ENCODE results near the gene KLHL29. TPM values are rescaled to one million over a fixed set of nuclear protein-coding genes. Genes with fewer than 3 reads are reported as not detected.

Gene KLHL29
- total RNA-seq, 1 experiment from 2014 or later: 4.3 TPM

DNA sequence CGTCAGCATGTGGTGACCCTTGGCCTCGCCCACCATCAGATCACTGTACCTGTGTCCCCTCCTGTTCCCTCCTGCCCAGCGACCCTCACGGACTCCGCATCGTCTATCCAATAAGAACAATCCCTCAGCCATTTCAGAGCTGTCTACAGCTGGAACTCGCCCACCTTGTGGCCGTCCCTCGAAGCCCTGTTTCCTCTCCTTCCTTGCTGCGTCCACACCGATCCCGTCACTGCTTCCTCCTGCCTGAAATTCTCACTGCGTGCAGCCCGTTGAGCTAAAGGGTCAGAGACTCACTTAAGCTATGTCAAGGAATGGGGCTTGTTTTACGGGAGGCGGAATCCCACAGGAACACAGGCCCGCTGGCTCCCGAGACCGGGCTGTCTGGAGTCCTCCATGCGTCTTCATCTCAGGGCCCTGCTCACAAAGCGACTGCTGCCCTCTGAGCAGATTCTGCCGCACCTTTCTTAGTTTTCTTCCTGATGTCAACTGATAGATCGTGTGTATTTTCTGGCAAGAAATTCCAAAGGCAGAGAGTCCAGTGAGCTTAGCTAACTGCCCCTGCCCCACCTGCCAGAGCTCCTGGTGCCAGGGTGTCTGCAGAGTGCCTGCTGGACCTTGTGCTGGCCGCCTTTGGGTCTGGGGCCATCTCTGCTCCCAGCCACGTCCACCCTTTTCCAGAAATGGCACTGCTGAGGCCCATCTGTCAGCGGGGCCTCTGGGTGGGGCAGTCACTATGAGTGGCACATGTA is 35.3 kb downstream of the KLHL29 start:
- DNase-seq (ENCODE audit: extremely low read depth, low read depth): no peak

DNA sequence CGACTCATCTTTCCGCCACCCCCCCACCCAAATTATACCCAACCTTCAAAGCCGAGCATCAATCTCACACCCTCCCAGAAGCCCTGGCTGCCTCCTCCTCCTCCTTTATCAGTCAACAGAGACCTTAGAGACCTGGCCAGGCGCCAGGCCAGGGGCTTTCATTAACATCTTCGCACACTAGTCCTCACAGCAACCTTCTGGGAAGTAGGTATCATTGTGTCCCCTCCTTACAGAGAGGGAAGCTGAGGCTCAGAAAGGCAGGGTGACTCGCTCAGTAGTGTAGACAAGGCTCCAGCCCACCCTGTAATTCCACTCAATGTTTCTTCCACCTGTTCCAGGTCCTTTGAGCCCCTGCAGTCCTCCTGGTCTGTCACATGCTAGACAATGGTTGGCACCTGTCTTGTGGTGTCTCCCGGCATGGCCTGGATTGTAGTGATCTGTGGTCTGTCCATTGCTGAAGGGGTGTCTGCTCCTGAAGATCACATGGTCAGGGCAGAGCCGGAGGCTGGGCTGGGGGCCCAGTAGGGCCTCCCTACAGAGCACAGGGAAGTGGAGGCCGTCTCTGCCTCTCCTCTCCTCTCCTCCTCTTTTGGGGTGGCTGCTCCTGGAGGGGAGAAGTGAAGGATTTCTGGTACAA is 36.0 kb downstream of the KLHL29 start:
- DNase-seq (ENCODE audit: extremely low read depth, low read depth): no peak

GRCh38 chr2:23422089-23423061 is 37.4 kb downstream of the KLHL29 start:
- DNase-seq (ENCODE audit: extremely low read depth, low read depth): no peak

DNA sequence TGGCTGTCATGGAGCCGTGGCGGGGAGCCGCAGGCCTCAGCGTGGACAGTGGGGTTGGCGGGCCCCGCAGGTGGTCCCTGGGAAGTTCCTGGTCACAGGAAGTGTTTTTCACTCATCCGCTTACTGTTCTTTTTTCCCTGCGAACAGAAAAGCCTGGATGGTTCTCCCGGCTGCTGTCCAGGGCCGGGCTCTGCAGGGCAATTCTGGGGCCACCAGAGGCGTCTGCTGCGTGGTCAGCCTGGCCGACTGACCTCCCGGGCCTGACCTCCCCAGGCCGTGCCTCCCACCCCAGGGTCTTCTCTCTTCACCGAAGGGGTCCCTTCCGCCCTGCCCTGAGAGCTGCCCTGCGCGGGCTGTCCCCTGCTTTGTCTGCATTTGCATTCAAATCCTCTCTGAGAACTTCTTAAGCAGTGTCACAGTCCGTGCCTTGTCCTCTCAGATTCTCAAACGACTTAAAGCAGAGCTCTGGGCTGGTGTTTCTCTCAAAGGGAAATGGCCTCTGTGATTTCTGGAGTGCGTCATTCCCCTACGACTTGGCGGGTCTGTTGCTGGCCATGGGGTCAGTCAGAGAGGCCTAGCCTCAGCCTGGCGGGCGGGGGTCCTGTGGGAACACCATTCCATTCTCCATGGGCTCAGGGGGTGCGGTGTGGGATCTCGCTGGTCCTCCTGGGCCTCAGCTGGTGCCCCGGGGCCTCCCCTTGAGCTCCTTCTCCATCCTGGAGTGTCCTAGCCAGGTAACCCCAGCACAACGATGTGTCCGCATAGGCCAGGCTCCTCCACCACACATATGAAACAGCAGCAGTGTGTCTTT is 38.3 kb downstream of the KLHL29 start:
- DNase-seq (ENCODE audit: extremely low read depth, low read depth): no peak

DNA sequence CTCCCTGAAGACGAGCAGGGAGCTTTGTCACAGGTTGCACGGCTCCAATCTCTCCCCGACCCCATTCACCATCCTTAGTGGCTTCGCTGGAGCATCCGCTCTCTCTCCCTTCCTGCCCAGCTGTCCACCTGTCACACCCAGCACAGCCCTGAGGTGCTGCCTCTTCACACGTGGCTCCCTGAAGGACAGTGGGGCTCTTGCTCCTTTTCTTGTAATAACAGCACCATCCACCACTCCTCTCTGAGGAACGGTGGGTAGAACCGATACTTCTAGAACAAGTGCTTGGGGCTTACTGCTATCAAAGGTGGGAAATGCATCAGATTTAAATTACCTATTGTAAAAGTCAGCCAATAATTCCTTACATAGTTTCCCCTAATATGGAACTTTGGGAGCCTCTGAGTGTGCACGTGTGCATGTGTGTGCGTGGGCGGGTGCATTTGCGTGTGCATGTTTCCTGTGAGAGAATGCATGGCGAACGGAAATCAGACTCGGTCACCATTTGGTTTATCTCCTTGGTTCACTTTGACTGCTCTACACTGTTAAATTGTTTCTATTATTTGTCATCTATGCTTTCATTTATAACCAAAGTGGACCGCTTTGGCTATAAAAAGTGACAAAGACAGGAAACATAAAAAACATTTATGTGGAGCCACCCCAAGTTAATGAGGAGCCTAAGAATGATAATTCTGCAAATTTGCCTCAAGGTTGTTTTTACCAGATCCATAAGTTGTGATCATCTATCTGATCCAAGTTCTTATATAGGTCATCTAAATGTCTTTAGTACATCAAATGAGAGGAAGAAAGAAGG is 39.1 kb downstream of the KLHL29 start:
- no peak for DNase-seq (ENCODE audit: extremely low read depth, low read depth)

DNA sequence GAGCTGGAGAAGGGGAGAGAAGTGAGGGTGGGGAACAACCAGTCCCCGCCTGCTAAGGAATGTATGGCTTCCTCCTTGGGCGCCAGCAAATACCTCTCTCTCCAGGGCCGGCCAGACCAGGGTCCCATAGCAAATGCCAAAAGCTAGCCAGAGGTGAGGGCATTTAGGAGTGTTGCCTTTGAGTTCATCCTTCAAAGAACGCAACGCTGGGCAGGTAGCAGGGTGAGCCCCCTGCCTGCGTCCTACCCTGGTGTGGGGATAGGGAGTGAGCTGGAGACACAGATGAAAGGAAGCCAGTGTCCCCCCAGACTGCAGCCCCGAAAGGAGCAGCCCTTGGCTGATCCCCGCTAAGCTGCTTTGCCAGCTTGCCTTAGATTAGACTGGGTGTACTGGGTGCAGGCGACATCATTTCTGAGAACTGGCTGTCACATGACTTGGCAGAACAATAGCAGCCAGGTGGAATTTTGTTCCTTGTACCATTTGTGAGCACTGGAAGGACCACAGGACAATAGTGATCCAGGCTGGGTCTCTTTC is 40.4 kb downstream of the KLHL29 start:
- no peak for DNase-seq (ENCODE audit: extremely low read depth, low read depth)

- DNase-seq (ENCODE audit: extremely low read depth, low read depth): no peak
Measured at GRCh38 chr2:23425885-23426262, 40.9 kb downstream of the KLHL29 start.

DNA sequence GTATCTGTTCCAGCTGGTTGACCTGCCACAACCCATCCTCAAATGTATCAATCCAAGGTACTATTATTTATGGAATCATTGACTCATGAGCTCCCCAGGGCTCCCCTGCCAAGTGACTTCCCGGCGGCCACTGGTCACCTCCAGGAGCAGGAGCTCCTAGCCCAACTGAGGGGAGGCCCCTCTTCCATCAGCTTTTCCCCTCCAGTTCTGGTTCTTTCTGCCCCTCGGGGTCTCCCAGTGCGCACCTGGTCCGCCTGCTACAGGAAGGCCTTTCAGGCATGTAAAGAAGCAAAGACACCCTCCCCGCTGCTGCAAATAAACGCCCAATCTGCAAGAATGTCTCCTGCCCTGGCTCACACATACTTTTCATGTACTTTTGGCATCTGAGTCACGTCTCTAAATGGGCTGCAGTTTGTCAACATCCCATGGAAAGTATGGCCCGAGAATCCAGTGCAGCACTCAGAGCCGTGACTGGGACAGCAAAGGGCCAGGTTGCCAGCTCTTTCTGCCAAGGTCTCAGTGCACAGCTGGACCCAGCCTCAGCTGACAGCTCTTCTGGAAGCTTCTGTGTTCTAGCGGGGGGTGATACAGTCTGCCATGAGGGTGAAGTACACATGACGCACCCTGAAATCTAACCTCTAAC is 41.4 kb downstream of the KLHL29 start:
- DNase-seq (ENCODE audit: extremely low read depth, low read depth): no peak

DNA sequence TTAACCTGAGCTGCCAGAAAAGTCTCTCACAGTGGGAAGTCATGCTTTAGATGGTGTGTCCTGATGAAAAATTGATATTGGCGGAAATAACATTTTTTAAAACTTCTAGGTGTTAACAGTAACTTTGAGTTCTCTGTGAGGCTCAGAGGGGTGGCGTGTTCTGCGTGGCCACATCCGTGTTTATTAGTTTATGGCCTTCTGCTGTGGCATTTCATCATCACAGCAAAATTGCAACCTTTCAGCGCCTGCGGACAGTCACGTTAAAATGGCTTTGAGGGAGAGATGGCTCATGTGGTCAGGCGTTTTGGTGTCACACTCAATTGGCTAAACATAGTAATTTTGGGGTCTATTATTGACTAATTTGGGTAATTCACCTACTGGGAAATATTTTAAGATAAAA is 42.4 kb downstream of the KLHL29 start:
- no peak for DNase-seq (ENCODE audit: extremely low read depth, low read depth)

- no peak for DNase-seq (ENCODE audit: extremely low read depth, low read depth)
Measured at GRCh38 chr2:23427976-23428375, 43.0 kb downstream of the KLHL29 start.

DNA sequence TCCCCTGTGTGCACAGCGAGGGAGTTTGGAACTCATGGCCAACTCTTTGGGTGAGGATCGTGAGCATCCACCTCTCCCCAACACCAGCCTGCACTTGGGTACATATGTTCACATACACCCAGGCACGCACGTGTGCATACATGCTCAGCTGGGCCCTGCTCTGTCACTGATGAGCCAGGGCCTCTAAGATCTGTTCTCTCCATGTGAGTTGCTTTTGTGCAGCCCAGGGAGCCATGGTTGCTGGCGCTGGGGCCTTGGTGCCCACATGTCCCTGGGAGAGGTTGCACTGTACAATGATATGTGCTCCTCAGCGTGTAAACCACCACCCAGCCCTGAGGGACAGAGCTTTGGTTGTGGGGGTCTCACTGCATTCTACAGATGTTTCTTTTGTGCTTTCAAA is 44.1 kb downstream of the KLHL29 start:
- DNase-seq (ENCODE audit: extremely low read depth, low read depth): no peak

DNA sequence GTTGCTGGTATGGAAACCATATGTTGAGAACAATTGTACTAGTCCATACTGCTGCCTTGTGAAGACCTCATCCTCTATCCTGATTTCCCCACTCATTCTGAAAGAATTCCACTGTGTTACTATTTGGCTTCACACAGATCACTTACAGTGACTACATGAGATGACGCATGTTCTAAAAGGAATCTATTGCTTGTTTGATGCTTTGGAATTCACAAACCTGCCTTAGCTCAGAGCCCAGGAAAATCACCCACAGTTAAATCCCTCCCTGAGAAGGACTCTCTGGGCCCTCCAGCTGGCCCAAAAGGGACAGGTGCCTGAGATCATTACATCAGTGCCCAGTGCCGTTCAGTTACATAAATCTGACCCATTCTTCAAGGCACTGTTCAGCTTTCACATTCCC is 45.3 kb downstream of the KLHL29 start:
- DNase-seq (ENCODE audit: extremely low read depth, low read depth): no peak

DNA sequence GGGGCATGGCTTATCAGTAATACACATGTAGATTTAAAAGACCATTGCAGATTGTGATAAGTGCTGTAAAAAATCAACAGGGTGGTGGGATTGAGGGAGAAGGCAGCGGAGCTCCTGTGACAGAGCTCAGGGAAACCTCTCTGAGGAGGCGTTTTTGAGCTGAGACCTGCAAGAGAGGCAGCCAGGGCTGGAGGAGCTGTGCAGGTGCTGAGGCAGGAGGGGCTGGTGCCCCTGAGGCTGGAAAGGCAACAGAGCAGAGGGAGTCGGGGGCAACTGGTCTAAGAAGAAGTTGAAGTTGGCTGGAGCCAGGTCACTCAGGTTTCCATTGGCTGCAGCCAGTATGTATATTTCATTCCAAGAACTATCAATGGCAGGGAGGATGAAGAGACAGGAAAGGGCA is 47.6 kb downstream of the KLHL29 start:
- no peak for DNase-seq (ENCODE audit: extremely low read depth, low read depth)

DNA sequence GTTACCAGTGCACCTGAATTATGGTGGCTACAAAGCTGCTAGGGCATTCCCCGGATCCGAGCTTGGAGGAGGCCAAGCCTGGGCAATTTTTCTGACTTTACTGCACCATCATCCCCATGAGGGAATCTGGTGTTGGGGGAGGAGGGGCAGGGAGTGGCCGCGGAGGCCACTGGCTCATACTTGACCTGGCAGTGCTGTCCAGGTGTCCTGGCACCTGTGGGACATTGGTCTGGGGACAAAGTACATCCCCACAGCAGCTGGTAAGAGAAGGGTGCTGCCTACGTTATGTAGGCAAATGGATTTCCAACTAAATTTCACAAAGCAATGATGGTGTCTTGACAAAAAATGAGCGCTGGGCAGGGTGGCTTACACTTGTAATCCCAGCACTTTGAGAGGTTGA is 48.3 kb downstream of the KLHL29 start:
- DNase-seq (ENCODE audit: extremely low read depth, low read depth): no peak

GRCh38 chr2:23434721-23435121 is 49.7 kb downstream of the KLHL29 start:
- DNase-seq (ENCODE audit: extremely low read depth, low read depth): no peak

DNA sequence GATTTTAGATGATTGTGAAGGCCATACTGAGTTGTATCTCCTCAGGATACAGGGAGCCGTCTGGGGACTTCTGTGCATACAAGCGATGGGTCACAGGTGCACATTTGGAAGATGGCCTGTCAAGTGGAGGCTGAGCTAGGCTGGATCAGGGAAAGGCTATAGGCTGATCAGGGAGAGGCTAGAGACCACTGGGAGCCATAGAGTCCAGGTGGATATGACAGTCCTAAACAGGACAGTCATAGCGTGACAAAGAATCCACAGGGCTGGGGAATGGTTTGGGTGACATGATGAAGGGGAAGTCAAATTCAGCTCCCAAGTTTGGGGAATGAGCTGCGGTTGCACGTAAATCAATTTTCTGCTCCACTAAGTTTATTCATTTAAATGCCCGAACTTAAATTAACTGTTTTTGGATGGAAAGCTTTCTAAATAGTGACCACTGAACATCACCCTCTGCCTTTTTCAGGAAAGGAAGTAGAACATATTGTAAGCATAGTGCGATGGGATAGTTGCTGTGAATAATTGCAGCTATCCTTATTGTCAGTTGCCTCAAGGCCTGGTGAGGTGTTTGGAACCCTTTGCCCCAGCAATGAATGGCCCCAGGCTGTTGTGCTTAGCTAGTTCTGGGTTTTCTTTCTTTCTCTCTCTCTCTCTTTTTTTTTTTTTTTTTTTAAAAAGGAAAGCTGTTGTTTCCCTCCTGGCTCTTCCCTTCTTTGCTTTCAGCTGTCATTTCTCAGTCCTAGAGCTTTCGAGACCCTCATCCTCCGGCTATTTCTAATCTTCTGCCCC is 50.5 kb downstream of the KLHL29 start:
- no peak for DNase-seq (ENCODE audit: extremely low read depth, low read depth)

DNA sequence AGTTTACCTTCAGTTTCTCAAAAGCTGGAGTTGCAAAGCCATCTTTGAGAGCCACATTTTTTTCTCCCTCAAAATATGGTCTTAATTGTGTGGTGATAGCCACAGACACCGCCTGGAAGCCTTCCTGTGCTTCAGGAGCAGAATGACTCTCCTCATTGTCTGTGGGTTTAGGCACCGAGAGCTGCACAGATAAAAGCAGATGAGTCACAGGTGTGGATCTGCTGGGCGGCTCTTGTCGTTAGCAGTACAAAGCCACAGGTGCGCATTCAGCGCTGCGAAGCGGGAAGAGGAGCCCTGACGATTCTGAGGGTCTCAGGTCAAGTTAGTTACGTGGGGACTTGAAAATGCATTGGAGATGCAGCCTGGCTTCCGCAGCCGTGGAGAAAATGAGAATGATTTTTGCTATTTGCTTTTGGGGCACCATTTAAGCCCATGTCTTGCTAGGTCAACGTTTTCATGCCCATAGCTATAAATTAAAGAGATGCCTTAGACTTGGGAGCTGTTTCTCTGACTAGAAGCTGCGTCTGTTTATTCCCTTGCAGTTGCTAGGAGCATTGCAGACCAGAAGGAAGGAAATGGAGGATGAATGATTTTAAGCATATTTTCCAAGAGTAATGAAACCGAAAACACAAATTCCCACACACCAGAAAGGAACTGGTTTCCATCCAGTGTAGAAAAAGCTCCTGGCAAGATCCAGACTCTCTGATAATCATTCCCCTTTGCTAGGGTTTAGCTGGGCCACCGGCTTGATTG is 51.5 kb downstream of the KLHL29 start:
- no peak for DNase-seq (ENCODE audit: extremely low read depth, low read depth)
